Spleen (tissue), 11 donors: ENCODE measurements around the gene CWC22. TPM values are rescaled to one million over a fixed set of nuclear protein-coding genes. Genes with fewer than 3 reads are reported as not detected.
A peak's percentile ranks its signal among the peaks of the same experiment; 100 is the strongest.

ENCODE experiments used
- DNase-seq: peaks from one replicate; pipeline ENCODE4 v3.0.0-alpha.2; 2020
- H3K27ac ChIP-seq, 8 donors: fragments of 200-600 bp; sonication (generic) in 7 of 8; 1 replicate in 4 of 8; 2 replicates in 4 of 8; pipeline versions ENCODE4 v1.5.0 to v1.8.0; 2016 to 2021; ENCODE audit warnings: inconsistent platforms in 4 of 8, mild to moderate bottlenecking in 4 of 8, moderate library complexity in 1 of 8
- H3K27me3 ChIP-seq, 7 donors: fragments of 200-600 bp; sonication (generic) in 6 of 7; replicated peaks in 1 of 7; 1 replicate in 4 of 7; 2 replicates in 3 of 7; pipeline versions ENCODE4 v1.5.0 to v1.8.0; 2016 to 2021; ENCODE audit warnings: inconsistent platforms in 3 of 7, mild to moderate bottlenecking in 1 of 7
- H3K36me3 ChIP-seq, 6 donors: fragments of 200-600 bp; sonication (generic) in 5 of 6; 1 replicate in 4 of 6; 2 replicates in 2 of 6; pipeline versions ENCODE4 v1.5.0 to v1.8.0; 2016 to 2021; ENCODE audit warnings: inconsistent platforms in 2 of 6
- H3K4me1 ChIP-seq, 6 donors: fragments of 200-600 bp; sonication (generic) in 5 of 6; 1 replicate in 3 of 6; 2 replicates in 3 of 6; pipeline versions ENCODE4 v1.5.0 to v1.8.0; 2016 to 2021; ENCODE audit warnings: inconsistent platforms in 3 of 6
- H3K4me3 ChIP-seq, 8 donors: fragments of 200-600 bp; sonication (generic) in 7 of 8; 1 replicate in 4 of 8; 2 replicates in 4 of 8; pipeline versions ENCODE4 v1.5.0 to v1.8.0; 2016 to 2021; ENCODE audit warnings: inconsistent platforms in 4 of 8, mild to moderate bottlenecking in 4 of 8, moderate library complexity in 2 of 8
- H3K9me3 ChIP-seq, 8 donors: fragments of 200-600 bp; sonication (generic) in 7 of 8; 1 replicate in 4 of 8; 2 replicates in 4 of 8; pipeline versions ENCODE4 v1.5.0 to v1.8.0; 2016 to 2021; ENCODE audit warnings: inconsistent platforms in 4 of 8
- CTCF ChIP-seq, 11 experiments: fragments of 200-600 bp in 7 of 11; fragments of 450-650 bp in 4 of 11; sonication (generic) in 4 of 11; IDR thresholded peaks in 8 of 11; conservative IDR thresholded peaks in 3 of 11; 1 replicate in 7 of 11; 2 replicates in 4 of 11; pipeline versions ENCODE4 v1.4.0 to v1.8.0; 2016 to 2021; ENCODE audit warnings: antibody characterized with exemption in 11 of 11, inconsistent platforms in 4 of 11, mild to moderate bottlenecking in 1 of 11
- POLR2A ChIP-seq, 3 donors: fragments of 450-650 bp; IDR thresholded peaks; one replicate each; pipeline ENCODE4 v1.5.1; 2017; ENCODE audit warnings: antibody characterized with exemption in 3 of 3, mild to moderate bottlenecking in 1 of 3
- POLR2AphosphoS5 ChIP-seq, 3 donors: sonication (generic); formaldehyde crosslinking; IDR thresholded peaks; one replicate each; pipeline ENCODE4 v1.5.1; 2017; ENCODE audit warnings: antibody characterized with exemption in 3 of 3
- WGBS, 5 donors: extraction: QIAGEN DNeasy Blood & Tissue Kit in 3 of 5; methylation state at CpG; one replicate each; pipeline versions ENCODE4 v1.1.5 to v1.1.7; 2013 to 2018; 5-methylcytosine and 5-hydroxymethylcytosine counted together
- intact Hi-C: fragments of 100-400 bp; cut with DNase I; formaldehyde crosslinking; loops from one replicate; pipeline ENCODE4 v1.15.0; 2023; ENCODE audit warnings: low total_unique reads
- polyA plus RNA-seq, 3 donors: library from polyadenylated mRNA; stranded (reverse); fragments of 200-250 nt; gene quantifications; one replicate each; pipeline ENCODE4 v1.2.1, GENCODE V29; 2013
- total RNA-seq, 7 donors: library from RNA; depleted of rRNA in 3 of 7; stranded (reverse); fragments of >200 nt in 3 of 7; fragmentation: NEBNext Ultra II Directional in 4 of 7; extraction: Animal tissue kit (Norgen Biotek cat#: 25700) in 4 of 7; gene quantifications; one replicate each; pipeline versions ENCODE4 v1.1.0 to v1.2.1, GENCODE V29; 2016 to 2021
- donor health status: healthy with polysubstance abuse.
- donor health status: DM: no; HTN: no; CAD: no; lungs with moderate emphysema.
- donor health status: DM: no; HTN: no; CAD: no.
- donor health status: Bipolar disorder and iron deficiency.
- donor health status: healthy.
- donor health status: DM: no; HTN: no; CAD: no.
- donor health status: DM: yes; HTN: yes; CAD: no.

The CWC22 gene
- total and polyA plus RNA-seq, 10 donors, result 9.6 to 31.7 (median 21.5) TPM

DNA sequence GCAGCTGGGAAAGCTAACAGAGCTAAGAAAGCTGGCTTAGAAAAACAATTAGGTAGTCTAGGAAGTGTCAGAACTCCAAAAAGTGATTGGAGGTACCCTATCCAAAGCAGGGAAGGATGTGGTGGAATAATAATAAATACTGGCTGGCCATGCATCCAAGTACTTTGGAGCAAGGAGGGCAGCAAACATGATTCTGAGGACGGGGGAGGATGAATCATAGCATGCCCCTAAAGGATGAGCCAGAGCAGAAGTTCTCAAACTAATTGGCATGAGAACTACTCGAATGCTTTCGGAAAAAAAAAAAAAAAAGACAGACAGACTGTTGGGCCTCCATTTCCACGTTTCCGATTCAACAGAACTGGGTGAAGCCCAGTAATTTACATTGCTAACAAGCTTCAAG, 2.4 kb downstream of the CWC22 start:
- H3K4me3 ChIP-seq, result no peak overlapping the region
- 90 to 96% (median 91%) methylated on average over 5 of the region's 5 CpGs for WGBS, 5 donors
- H3K27me3 ChIP-seq, result no peaks in the 10 kb centered on the region
- H3K9me3 ChIP-seq, result no peaks in the 10 kb centered on the region
- peaks cover 0 to 8% (median 0%) of the 10 kb centered on the region in 6 donors for H3K36me3 ChIP-seq
- no peak for DNase-seq
- intact Hi-C loops, result no loop called here
- no peak for TF ChIP-seq POLR2AphosphoS5 (IDR thresholded peaks at IDR 0.05)
- H3K27ac ChIP-seq, result peak overlapping the region in 2 of 8 donors; percentile 60 to 64
- peaks cover 12 to 76% (median 55%) of the 10 kb centered on the region in 6 donors for H3K4me1 ChIP-seq

DNA sequence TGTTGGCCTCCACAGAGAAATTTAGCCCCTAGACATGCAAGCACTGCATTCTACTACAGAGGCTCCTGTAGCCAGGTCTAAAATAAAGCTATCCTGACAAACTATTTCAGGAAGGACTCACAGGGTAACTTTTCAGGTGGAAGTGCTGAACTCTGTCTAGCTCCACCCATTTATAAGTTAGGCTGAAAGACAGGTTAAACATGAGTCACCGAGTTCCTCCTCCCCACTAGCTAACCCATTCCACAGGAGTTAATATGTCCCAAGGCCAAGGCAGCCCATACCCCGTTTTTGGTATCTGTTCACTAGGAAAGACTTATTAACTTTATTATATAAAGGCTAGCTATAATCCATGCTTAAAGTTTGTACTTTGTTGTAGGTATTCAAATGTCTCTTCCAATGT, 3.5 kb downstream of the CWC22 start:
- Histone ChIP-seq H3K36me3 (peaks cover 0 to 16% (median 1%) of the 10 kb centered on the region in 6 donors), H3K27ac (peak overlapping the region in 2 of 8 donors; percentile 60 to 64), H3K9me3 (no peaks in the 10 kb centered on the region), H3K27me3 (no peaks in the 10 kb centered on the region), H3K4me3 (no peak overlapping the region), H3K4me1 (peaks cover 12 to 87% (median 57%) of the 10 kb centered on the region in 6 donors)
- no peak for DNase-seq
- TF ChIP-seq POLR2AphosphoS5 (IDR thresholded peaks at IDR 0.05) (no peak), POLR2A (IDR thresholded peaks at IDR 0.05) (no peak), CTCF (IDR thresholded peaks at IDR 0.05 in 8 of 11, conservative IDR thresholded peaks at IDR 0.05 in 3 of 11) (no peak)
- WGBS, 5 donors, result 74 to 86% (median 76%) methylated on average over 2 of the region's 2 CpGs
- intact Hi-C loops, result no loop called here

DNA sequence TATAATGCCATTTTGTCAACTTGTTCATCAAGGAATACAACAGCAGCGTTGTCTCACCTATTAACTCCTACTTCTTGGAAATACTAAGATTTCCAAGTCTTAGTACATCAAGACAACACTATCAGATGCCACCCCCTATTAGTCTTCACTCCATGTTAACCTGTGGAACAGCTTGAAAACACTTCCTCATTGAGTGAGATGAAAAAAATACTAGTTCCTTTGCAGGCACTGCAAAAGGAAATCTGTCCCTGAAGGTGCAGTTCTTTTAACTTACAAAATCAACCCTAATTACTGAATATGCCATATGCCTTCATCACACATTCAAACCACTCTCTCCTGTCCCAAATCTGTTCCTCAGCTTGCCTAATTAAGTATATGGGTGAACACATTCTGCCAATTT, 4.0 kb downstream of the CWC22 start:
- peak overlapping the region in 2 of 8 donors; percentile 60 to 64 for H3K27ac ChIP-seq
- no peaks in the 10 kb centered on the region for H3K9me3 ChIP-seq
- intact Hi-C loops, result no loop called here
- no peak overlapping the region for H3K4me3 ChIP-seq
- no peak for DNase-seq
- TF ChIP-seq CTCF (IDR thresholded peaks at IDR 0.05 in 8 of 11, conservative IDR thresholded peaks at IDR 0.05 in 3 of 11) (no peak), POLR2AphosphoS5 (IDR thresholded peaks at IDR 0.05) (no peak), POLR2A (IDR thresholded peaks at IDR 0.05) (no peak)
- H3K36me3 ChIP-seq, result peaks cover 0 to 16% (median 1%) of the 10 kb centered on the region in 6 donors
- WGBS, 5 donors, result 80 to 93% (median 84%) methylated on average over 1 of the region's 1 CpG
- H3K27me3 ChIP-seq, result no peaks in the 10 kb centered on the region
- H3K4me1 ChIP-seq, result peaks cover 12 to 92% (median 60%) of the 10 kb centered on the region in 6 donors

- WGBS, 5 donors, result 66 to 88% (median 76%) methylated on average over 2 of the region's 2 CpGs
- Histone ChIP-seq H3K4me1 (peaks cover 12 to 95% (median 62%) of the 10 kb centered on the region in 6 donors), H3K4me3 (no peak overlapping the region), H3K9me3 (no peaks in the 10 kb centered on the region), H3K27ac (peak overlapping the region in 2 of 8 donors; percentile 60 to 64), H3K27me3 (no peaks in the 10 kb centered on the region), H3K36me3 (peaks cover 0 to 16% (median 1%) of the 10 kb centered on the region in 6 donors)
- intact Hi-C loops, result no loop called here
- TF ChIP-seq POLR2AphosphoS5 (IDR thresholded peaks at IDR 0.05) (no peak), POLR2A (IDR thresholded peaks at IDR 0.05) (no peak), CTCF (IDR thresholded peaks at IDR 0.05 in 8 of 11, conservative IDR thresholded peaks at IDR 0.05 in 3 of 11) (no peak)
- no peak for DNase-seq
Observed at GRCh38 chr2:180002198-180002770, 4.8 kb downstream of the CWC22 start.
